ENCODE results near the gene USP6NL. TPM values are rescaled to one million over a fixed set of nuclear protein-coding genes. Genes with fewer than 3 reads are reported as not detected.

Gene USP6NL
- total and polyA plus RNA-seq, 9 of the 15 experiments (the other 6 are each of a cell fraction or from before 2014, with no cell fraction given): 3.2 to 26.6 (median 19.8) TPM

DNA sequence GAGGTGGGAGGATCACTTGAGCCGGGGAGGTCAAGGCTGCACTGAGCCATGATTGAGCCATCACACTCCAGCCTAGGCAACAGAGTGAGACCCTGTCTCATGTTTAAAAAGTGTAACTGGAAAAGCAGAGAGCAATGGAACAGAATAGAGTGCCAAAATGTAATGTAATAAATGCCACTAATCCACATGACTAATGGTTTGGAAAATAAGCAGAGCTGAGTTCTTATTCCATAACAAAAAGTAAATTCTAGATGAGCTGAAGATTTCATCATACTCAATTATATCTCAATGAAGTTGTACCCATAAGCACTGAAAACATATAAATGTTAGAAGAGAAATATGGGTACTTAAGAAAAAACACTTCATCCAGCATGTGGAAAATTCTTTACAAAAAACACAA is 132.6 kb downstream of the USP6NL start:
- no peaks in the 10 kb centered on the region for H3K27me3 ChIP-seq (ENCODE audit: control insufficient read depth in 2 of 2, insufficient read depth in 2 of 2, low read length in 2 of 2)
- no peaks in the 10 kb centered on the region for H3K9me3 ChIP-seq (replicated peaks; ENCODE audit: control insufficient read depth, insufficient read depth, low read depth, low read length)
- H3K4me2 ChIP-seq (ENCODE audit: insufficient read depth, low read length): no peak overlapping the region
- H3K9me1 ChIP-seq (ENCODE audit: control insufficient read depth, insufficient read depth, low read length): no peaks in the 10 kb centered on the region
- intact Hi-C loops (cut with micrococcal nuclease) (no loop called here), in situ Hi-C loops (cut with MboI) (no loop called here)
- no TSS peak for BruUV-seq (replicated peaks)
- ChIA-PET CTCF (ENCODE audit: low intra/inter-chr PET ratio) (no interaction called here), POLR2A (interaction anchor here (1.0 kb wide), 1 partner anchor 11 kb away, joined by 3 read pairs; no protein-coding TSS in a partner anchor)
- ATAC-seq (no peak), FAIRE-seq (no peak), DNase-seq (ENCODE audit: extremely low read depth in 1 of 4, low spot score in 3 of 4) (no peak)
- no peaks in the 10 kb centered on the region for H4K20me1 ChIP-seq (replicated peaks; ENCODE audit: control insufficient read depth, insufficient read depth, low read length)
- H2AFZ ChIP-seq (ENCODE audit: low read depth, low read length): no peak overlapping the region
- H3K9ac ChIP-seq (ENCODE audit: insufficient read depth in 1 of 2, low read depth in 2 of 2, low read length in 2 of 2): no peak overlapping the region
- H3K79me2 ChIP-seq (ENCODE audit: control insufficient read depth, insufficient read depth, low read length): no peaks in the 10 kb centered on the region; the same call in 2 of the 3 replicates
- H3K27ac ChIP-seq (ENCODE audit: extremely low read depth, low read depth, low read length): no peak overlapping the region
- TF ChIP-seq PRMT5 (CRISPR knock-in tag; IDR thresholded peaks at IDR 0.05): no peak
- TF ChIP-seq CEBPG (CRISPR knock-in tag; IDR thresholded peaks at IDR 0.05): no peak
- TF ChIP-seq CEBPG (tag; conservative IDR thresholded peaks at IDR 0.05 in 1 of 2, IDR thresholded peaks at IDR 0.05 in 1 of 2): 0 out of 4 replicates have a peak, but pooled peaks of 1 of the 2 experiments have one; percentile 20
- H3K36me3 ChIP-seq (ENCODE audit: control insufficient read depth, insufficient read depth, low read length): peaks cover 62% of the 10 kb centered on the region
- no peaks in the 10 kb centered on the region for H3K4me1 ChIP-seq (replicated peaks in 1 of 2; ENCODE audit: control insufficient read depth in 2 of 2, insufficient read depth in 2 of 2, low read length in 2 of 2)
- H3K4me3 ChIP-seq: no peak overlapping the region
- 90% methylated on average over 1 of the region's 1 CpG for WGBS (ENCODE audit: insufficient coverage, low coverage, missing lambda C conversion rate)

DNA sequence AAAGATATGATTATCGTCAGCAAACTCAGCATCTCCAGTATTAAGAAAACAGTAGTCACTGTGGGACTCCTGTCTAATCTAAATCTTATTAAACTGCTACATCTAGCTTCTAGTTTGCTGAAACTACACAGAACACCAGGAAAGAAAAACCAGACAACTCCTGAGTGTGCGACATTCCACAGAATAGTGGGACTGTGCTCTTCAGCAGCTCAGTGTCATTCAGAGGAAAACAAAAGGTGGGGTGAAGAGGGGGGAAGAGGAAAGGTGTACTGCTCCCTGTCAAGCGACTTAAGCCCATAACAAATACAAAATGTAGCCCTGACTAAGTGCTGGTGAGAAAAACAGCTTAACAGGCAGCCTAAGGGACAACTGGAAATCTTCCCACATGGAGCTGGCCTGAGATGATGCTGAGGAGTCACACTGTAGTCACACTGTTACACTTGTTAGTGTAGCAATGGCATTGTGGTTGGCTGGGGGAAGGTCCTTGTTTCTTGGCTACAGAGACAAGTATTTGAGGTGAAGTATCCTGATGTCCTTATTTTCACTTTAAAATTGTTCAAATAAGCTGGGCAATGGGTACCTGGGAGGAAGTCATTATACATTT is 135.5 kb downstream of the USP6NL start:
- no peak for ATAC-seq
- Histone ChIP-seq H4K20me1 (replicated peaks; ENCODE audit: control insufficient read depth, insufficient read depth, low read length) (no peaks in the 10 kb centered on the region), H3K79me2 (ENCODE audit: control insufficient read depth, insufficient read depth, low read length) (no peaks in the 10 kb centered on the region), H3K9me3 (replicated peaks; ENCODE audit: control insufficient read depth, insufficient read depth, low read depth, low read length) (no peaks in the 10 kb centered on the region), H3K9ac (ENCODE audit: insufficient read depth in 1 of 2, low read depth in 2 of 2, low read length in 2 of 2) (no peak overlapping the region), H3K4me3 (no peak overlapping the region), H3K4me1 (replicated peaks in 1 of 2; ENCODE audit: control insufficient read depth in 2 of 2, insufficient read depth in 2 of 2, low read length in 2 of 2) (no peaks in the 10 kb centered on the region), H3K9me1 (ENCODE audit: control insufficient read depth, insufficient read depth, low read length) (no peaks in the 10 kb centered on the region), H3K27me3 (ENCODE audit: control insufficient read depth in 2 of 2, insufficient read depth in 2 of 2, low read length in 2 of 2) (no peaks in the 10 kb centered on the region), H2AFZ (ENCODE audit: low read depth, low read length) (no peak overlapping the region), H3K36me3 (ENCODE audit: control insufficient read depth, insufficient read depth, low read length) (peaks cover 40% of the 10 kb centered on the region; the same call in 2 of the 3 replicates), H3K4me2 (ENCODE audit: insufficient read depth, low read length) (no peak overlapping the region), H3K27ac (ENCODE audit: extremely low read depth, low read depth, low read length) (no peak overlapping the region)
- 63% methylated on average over 3 of the region's 3 CpGs for WGBS (ENCODE audit: insufficient coverage, low coverage, missing lambda C conversion rate)
- in situ Hi-C loops (cut with MboI): no loop called here
- CTCF ChIA-PET (ENCODE audit: low intra/inter-chr PET ratio): no interaction called here
- no peak for FAIRE-seq
- BruUV-seq (replicated peaks): no TSS peak
- DNase-seq (ENCODE audit: extremely low read depth in 1 of 4, low spot score in 3 of 4): no peak
- POLR2A ChIA-PET: interaction anchor here (1.0 to 1.8 kb wide), 3 partner anchors 10 to 13 kb away, joined by 3 to 6 read pairs (median 5); no protein-coding TSS in a partner anchor
- intact Hi-C loops (cut with micrococcal nuclease): no loop called here
- TF ChIP-seq ZNF232 (CRISPR knock-in tag; IDR thresholded peaks at IDR 0.05): no peak
- no peak for TF ChIP-seq POLR2H (tag; IDR thresholded peaks at IDR 0.05; ENCODE audit: low read depth)
- TF ChIP-seq NR4A1 (CRISPR knock-in tag; IDR thresholded peaks at IDR 0.05): no peak
- TF ChIP-seq NR4A1 (tag; IDR thresholded peaks at IDR 0.05): no peak
- TF ChIP-seq, protein P1, sequence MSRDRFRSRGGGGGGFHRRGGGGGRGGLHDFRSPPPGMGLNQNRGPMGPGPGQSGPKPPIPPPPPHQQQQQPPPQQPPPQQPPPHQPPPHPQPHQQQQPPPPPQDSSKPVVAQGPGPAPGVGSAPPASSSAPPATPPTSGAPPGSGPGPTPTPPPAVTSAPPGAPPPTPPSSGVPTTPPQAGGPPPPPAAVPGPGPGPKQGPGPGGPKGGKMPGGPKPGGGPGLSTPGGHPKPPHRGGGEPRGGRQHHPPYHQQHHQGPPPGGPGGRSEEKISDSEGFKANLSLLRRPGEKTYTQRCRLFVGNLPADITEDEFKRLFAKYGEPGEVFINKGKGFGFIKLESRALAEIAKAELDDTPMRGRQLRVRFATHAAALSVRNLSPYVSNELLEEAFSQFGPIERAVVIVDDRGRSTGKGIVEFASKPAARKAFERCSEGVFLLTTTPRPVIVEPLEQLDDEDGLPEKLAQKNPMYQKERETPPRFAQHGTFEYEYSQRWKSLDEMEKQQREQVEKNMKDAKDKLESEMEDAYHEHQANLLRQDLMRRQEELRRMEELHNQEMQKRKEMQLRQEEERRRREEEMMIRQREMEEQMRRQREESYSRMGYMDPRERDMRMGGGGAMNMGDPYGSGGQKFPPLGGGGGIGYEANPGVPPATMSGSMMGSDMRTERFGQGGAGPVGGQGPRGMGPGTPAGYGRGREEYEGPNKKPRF (IDR thresholded peaks at IDR 0.05; ENCODE audit: low read depth, low read length): no peak
- TF ChIP-seq ZNF217 (CRISPR knock-in tag; IDR thresholded peaks at IDR 0.05): no peak
- no peak for TF ChIP-seq KDM4B (IDR thresholded peaks at IDR 0.05; ENCODE audit: borderline replicate concordance in 2 of 2, low read depth in 1 of 2)
- TF ChIP-seq PHTF2 (CRISPR knock-in tag; IDR thresholded peaks at IDR 0.05): no peak
- no peak for TF ChIP-seq WHSC1 (IDR thresholded peaks at IDR 0.05; ENCODE audit: low read length)
- no peak for TF ChIP-seq KLF10 (CRISPR knock-in tag; IDR thresholded peaks at IDR 0.05)
- no peak for TF ChIP-seq ZNF699 (CRISPR knock-in tag; IDR thresholded peaks at IDR 0.05; ENCODE audit: insufficient replicate concordance)
